GM23338 (cell line): Measurements from ENCODE around the gene OTULINL. TPM values are rescaled to one million over a fixed set of nuclear protein-coding genes. Genes with fewer than 3 reads are reported as not detected.

ENCODE experiments used
- ATAC-seq: fragments of 200-7000 bp; cut with Tn5 transposase; 3 replicates; pipeline ENCODE4 v1.9.1; 2020
- DNase-seq: peaks from one replicate; pipeline ENCODE4 v3.0.0-alpha.2; 2015; ENCODE audit warnings: low spot score
- H2AFZ ChIP-seq: fragments of 200-600 bp; sonication (generic); 2 replicates; pipeline ENCODE4 v1.8.0; 2016; ENCODE audit warnings: antibody characterized with exemption, mild to moderate bottlenecking, moderate library complexity
- H3F3A ChIP-seq: fragments of 200-600 bp; sonication (generic); replicated peaks from 2 replicates; pipeline ENCODE4 v1.8.0; 2017; ENCODE audit warnings: antibody characterized with exemption, mixed run types, low read depth
- H3K27ac ChIP-seq: fragments of 200-600 bp; sonication (generic); 2 replicates; pipeline ENCODE4 v1.6.1; 2016; ENCODE audit warnings: low read depth
- H3K27me3 ChIP-seq: fragments of 200-600 bp; sonication (generic); 2 replicates; pipeline ENCODE4 v1.8.0; 2016; ENCODE audit warnings: mild to moderate bottlenecking, mixed run types, moderate library complexity; ENCODE audit not compliant: insufficient read depth
- H3K36me3 ChIP-seq: fragments of 200-600 bp; sonication (generic); 2 replicates; pipeline ENCODE4 v1.8.0; 2016; ENCODE audit warnings: mild to moderate bottlenecking; ENCODE audit not compliant: insufficient read depth
- H3K4me1 ChIP-seq: fragments of 200-600 bp; sonication (generic); 2 replicates; pipeline ENCODE4 v1.8.0; 2016; ENCODE audit warnings: mild to moderate bottlenecking, moderate library complexity; ENCODE audit not compliant: insufficient read depth
- H3K4me2 ChIP-seq: fragments of 200-600 bp; sonication (generic); 2 replicates; pipeline ENCODE4 v1.7.1; 2017; ENCODE audit warnings: mixed run types
- H3K4me3 ChIP-seq: fragments of 200-600 bp; sonication (generic); 2 replicates; pipeline ENCODE4 v1.6.1; 2016; ENCODE audit warnings: mixed run types
- H3K79me2 ChIP-seq: fragments of 200-600 bp; sonication (generic); replicated peaks from 2 replicates; pipeline ENCODE4 v1.8.0; 2017; ENCODE audit warnings: mild to moderate bottlenecking; ENCODE audit not compliant: insufficient read depth
- H3K9me2 ChIP-seq: fragments of 200-600 bp; sonication (generic); 2 replicates; pipeline ENCODE4 v1.8.0; 2017; ENCODE audit not compliant: insufficient read depth
- H4K20me1 ChIP-seq: fragments of 200-600 bp; sonication (generic); replicated peaks from 2 replicates; pipeline ENCODE4 v1.8.0; 2017; ENCODE audit warnings: mild to moderate bottlenecking; ENCODE audit not compliant: insufficient read depth
- H3K27ac Mint-ChIP-seq: 2 replicates; pipeline ENCODE4 v1.8.0; 2020; ENCODE audit warnings: inconsistent platforms, mild to moderate bottlenecking, moderate library complexity, mixed read lengths
- H3K27me3 Mint-ChIP-seq: 3 replicates; pipeline ENCODE4 v1.8.0; 2022; ENCODE audit warnings: low read depth, mild to moderate bottlenecking, moderate library complexity, mixed read lengths, inconsistent platforms; ENCODE audit not compliant: insufficient read depth, poor library complexity
- H3K36me3 Mint-ChIP-seq: 3 replicates; pipeline ENCODE4 v1.8.0; 2021; ENCODE audit warnings: low read depth, mild to moderate bottlenecking, inconsistent platforms, moderate library complexity, mixed read lengths
- H3K4me1 Mint-ChIP-seq: 3 replicates; pipeline ENCODE4 v1.8.0; 2020; ENCODE audit warnings: mild to moderate bottlenecking, inconsistent platforms, mixed read lengths
- H3K4me3 Mint-ChIP-seq: 3 replicates; pipeline ENCODE4 v1.8.0; 2021; ENCODE audit warnings: moderate library complexity, mild to moderate bottlenecking, inconsistent platforms, mixed read lengths
- H3K9me3 Mint-ChIP-seq: 3 replicates; pipeline ENCODE4 v1.8.0; 2020; ENCODE audit warnings: moderate library complexity, mild to moderate bottlenecking, inconsistent platforms, mixed read lengths
- CREB1 ChIP-seq: fragments of 250-450 bp; sonication (Bioruptor Pico); IDR thresholded peaks from 2 replicates; pipeline ENCODE4 v1.5.0; 2020; ENCODE audit warnings: low read depth, mild to moderate bottlenecking, moderate library complexity
- EZH2 ChIP-seq: fragments of 200-600 bp; sonication (generic); IDR thresholded peaks from one replicate; pipeline ENCODE4 v1.8.0; 2017; ENCODE audit warnings: antibody characterized with exemption, mild to moderate bottlenecking, low read depth; ENCODE audit not compliant: unreplicated experiment
- EZH2phosphoT487 ChIP-seq: fragments of 200-600 bp; sonication (generic); IDR thresholded peaks from one replicate; pipeline ENCODE4 v1.8.1; 2018; ENCODE audit warnings: antibody characterized with exemption; ENCODE audit not compliant: unreplicated experiment
- JUNB ChIP-seq: IDR thresholded peaks from one replicate; pipeline ENCODE4 v1.6.1; 2016; ENCODE audit warnings: antibody characterized with exemption; ENCODE audit not compliant: unreplicated experiment
- POLR2AphosphoS5 ChIP-seq: IDR thresholded peaks from 2 replicates; pipeline ENCODE4 v1.6.1; 2016; ENCODE audit warnings: antibody characterized with exemption, low read depth
- STAT1 ChIP-seq: IDR thresholded peaks from one replicate; pipeline ENCODE4 v1.6.1; 2016; ENCODE audit warnings: antibody characterized with exemption; ENCODE audit not compliant: unreplicated experiment
- ZNF331 ChIP-seq: fragments of 250-450 bp; sonication (Bioruptor Pico); IDR thresholded peaks from 2 replicates; pipeline ENCODE4 v1.5.0; 2020; ENCODE audit warnings: low read depth, mild to moderate bottlenecking, moderate library complexity
- polyA plus RNA-seq: library from polyadenylated mRNA; unstranded; fragments of >200 nt; fragmentation: Nextera tagmentation; extraction: Ambion mirVana; gene quantifications from 2 replicates; pipeline ENCODE4 v1.2.1, GENCODE V29; 2016
- total RNA-seq: library from RNA; depleted of rRNA; stranded (reverse); fragments of >200 nt; shearing (Covaris generic); gene quantifications from 2 replicates; pipeline ENCODE4 v1.2.3, GENCODE V29; 2014
- TF ChIP-seq, protein P1 (sequence below): IDR thresholded peaks from one replicate; pipeline ENCODE4 v1.6.1; 2018; ENCODE audit warnings: antibody characterized with exemption; ENCODE audit not compliant: unreplicated experiment
- TF ChIP-seq, protein P2 (sequence below): IDR thresholded peaks from 2 replicates; pipeline ENCODE4 v1.6.1; 2016; ENCODE audit warnings: antibody characterized with exemption
- TF ChIP-seq, protein P3 (sequence below): fragments of 250-450 bp; sonication (Bioruptor Pico); IDR thresholded peaks from 2 replicates; pipeline ENCODE4 v1.5.0; 2020; ENCODE audit warnings: mild to moderate bottlenecking, moderate library complexity
- TF ChIP-seq, protein P4 (sequence below), 2 experiments: fragments of 200-600 bp in 1 of 2; sonication (generic) in 1 of 2; conservative IDR thresholded peaks; 2 replicates each; pipeline versions ENCODE4 v1.5.1 to v1.6.1; 2016 to 2017; ENCODE audit warnings: antibody characterized with exemption in 2 of 2, low read depth in 2 of 2, mild to moderate bottlenecking in 2 of 2, moderate library complexity in 1 of 2

OTULINL gene
- total and polyA plus RNA-seq, 2 experiments from 2014 or later = 6.3 to 7.6 TPM

DNA sequence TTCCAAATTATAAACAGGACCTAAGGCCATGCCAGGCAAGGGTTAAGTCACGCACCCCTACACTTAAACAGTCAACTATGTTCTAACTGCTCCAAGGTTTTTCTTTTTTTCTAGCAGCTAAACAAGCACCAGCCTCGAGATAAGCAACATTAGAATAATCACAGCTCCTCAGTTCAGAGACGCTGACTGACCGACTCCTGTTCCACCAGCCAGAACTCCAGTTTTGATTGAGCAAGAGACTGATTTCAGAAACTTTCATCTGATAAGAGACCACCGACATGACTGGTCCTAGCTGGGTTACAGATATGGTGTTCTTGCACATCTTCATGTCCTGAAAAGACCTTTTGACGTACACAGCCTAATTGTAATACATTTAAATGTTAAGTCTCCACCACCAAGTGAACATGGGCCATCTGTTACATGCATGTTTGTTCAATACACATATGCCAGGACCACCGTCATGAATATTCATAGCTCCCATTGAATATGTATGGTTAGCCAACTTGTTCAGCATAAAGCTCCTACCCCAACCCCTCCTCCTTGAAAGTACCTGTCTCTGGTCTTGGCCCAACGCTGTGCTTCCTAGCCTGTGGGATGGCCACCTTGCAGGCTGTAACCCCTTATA, 23.7 kb upstream of the OTULINL start (continued):
- TF ChIP-seq, protein P1, sequence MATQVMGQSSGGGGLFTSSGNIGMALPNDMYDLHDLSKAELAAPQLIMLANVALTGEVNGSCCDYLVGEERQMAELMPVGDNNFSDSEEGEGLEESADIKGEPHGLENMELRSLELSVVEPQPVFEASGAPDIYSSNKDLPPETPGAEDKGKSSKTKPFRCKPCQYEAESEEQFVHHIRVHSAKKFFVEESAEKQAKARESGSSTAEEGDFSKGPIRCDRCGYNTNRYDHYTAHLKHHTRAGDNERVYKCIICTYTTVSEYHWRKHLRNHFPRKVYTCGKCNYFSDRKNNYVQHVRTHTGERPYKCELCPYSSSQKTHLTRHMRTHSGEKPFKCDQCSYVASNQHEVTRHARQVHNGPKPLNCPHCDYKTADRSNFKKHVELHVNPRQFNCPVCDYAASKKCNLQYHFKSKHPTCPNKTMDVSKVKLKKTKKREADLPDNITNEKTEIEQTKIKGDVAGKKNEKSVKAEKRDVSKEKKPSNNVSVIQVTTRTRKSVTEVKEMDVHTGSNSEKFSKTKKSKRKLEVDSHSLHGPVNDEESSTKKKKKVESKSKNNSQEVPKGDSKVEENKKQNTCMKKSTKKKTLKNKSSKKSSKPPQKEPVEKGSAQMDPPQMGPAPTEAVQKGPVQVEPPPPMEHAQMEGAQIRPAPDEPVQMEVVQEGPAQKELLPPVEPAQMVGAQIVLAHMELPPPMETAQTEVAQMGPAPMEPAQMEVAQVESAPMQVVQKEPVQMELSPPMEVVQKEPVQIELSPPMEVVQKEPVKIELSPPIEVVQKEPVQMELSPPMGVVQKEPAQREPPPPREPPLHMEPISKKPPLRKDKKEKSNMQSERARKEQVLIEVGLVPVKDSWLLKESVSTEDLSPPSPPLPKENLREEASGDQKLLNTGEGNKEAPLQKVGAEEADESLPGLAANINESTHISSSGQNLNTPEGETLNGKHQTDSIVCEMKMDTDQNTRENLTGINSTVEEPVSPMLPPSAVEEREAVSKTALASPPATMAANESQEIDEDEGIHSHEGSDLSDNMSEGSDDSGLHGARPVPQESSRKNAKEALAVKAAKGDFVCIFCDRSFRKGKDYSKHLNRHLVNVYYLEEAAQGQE = no peak
- no peak for TF ChIP-seq STAT1
- no peak for TF ChIP-seq CREB1 (CRISPR knock-in tag)
- TF ChIP-seq POLR2AphosphoS5 = no peak
- TF ChIP-seq JUNB = no peak
- TF ChIP-seq EZH2phosphoT487 = no peak

DNA sequence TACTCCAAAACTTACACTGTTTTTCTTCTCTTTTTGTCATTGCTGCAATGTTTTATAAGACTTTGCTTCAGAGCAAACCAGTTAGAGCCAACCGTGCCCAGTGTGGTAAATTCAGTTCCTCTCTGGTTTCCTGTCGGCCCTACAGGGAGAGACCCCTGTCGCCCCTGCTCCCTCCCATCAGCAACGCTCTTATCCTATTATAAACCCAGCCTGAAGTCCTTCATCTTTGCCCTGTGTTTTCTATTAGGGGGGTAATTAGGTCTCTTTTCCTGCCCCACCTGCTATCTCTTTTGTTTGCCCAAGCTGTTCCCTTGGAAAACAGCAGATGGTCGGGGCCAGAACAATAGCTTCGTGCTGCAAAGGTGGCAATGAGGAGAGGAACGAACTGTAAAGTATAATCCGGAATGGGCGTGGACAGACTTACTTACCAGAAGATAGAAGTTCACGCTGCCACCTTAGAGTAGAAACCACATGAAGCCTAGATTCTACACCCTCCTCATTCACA, 21.4 kb upstream of the OTULINL start:
- no peak for DNase-seq
- TF ChIP-seq, protein P2, sequence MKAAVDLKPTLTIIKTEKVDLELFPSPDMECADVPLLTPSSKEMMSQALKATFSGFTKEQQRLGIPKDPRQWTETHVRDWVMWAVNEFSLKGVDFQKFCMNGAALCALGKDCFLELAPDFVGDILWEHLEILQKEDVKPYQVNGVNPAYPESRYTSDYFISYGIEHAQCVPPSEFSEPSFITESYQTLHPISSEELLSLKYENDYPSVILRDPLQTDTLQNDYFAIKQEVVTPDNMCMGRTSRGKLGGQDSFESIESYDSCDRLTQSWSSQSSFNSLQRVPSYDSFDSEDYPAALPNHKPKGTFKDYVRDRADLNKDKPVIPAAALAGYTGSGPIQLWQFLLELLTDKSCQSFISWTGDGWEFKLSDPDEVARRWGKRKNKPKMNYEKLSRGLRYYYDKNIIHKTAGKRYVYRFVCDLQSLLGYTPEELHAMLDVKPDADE = no peak
- TF ChIP-seq, protein P3, sequence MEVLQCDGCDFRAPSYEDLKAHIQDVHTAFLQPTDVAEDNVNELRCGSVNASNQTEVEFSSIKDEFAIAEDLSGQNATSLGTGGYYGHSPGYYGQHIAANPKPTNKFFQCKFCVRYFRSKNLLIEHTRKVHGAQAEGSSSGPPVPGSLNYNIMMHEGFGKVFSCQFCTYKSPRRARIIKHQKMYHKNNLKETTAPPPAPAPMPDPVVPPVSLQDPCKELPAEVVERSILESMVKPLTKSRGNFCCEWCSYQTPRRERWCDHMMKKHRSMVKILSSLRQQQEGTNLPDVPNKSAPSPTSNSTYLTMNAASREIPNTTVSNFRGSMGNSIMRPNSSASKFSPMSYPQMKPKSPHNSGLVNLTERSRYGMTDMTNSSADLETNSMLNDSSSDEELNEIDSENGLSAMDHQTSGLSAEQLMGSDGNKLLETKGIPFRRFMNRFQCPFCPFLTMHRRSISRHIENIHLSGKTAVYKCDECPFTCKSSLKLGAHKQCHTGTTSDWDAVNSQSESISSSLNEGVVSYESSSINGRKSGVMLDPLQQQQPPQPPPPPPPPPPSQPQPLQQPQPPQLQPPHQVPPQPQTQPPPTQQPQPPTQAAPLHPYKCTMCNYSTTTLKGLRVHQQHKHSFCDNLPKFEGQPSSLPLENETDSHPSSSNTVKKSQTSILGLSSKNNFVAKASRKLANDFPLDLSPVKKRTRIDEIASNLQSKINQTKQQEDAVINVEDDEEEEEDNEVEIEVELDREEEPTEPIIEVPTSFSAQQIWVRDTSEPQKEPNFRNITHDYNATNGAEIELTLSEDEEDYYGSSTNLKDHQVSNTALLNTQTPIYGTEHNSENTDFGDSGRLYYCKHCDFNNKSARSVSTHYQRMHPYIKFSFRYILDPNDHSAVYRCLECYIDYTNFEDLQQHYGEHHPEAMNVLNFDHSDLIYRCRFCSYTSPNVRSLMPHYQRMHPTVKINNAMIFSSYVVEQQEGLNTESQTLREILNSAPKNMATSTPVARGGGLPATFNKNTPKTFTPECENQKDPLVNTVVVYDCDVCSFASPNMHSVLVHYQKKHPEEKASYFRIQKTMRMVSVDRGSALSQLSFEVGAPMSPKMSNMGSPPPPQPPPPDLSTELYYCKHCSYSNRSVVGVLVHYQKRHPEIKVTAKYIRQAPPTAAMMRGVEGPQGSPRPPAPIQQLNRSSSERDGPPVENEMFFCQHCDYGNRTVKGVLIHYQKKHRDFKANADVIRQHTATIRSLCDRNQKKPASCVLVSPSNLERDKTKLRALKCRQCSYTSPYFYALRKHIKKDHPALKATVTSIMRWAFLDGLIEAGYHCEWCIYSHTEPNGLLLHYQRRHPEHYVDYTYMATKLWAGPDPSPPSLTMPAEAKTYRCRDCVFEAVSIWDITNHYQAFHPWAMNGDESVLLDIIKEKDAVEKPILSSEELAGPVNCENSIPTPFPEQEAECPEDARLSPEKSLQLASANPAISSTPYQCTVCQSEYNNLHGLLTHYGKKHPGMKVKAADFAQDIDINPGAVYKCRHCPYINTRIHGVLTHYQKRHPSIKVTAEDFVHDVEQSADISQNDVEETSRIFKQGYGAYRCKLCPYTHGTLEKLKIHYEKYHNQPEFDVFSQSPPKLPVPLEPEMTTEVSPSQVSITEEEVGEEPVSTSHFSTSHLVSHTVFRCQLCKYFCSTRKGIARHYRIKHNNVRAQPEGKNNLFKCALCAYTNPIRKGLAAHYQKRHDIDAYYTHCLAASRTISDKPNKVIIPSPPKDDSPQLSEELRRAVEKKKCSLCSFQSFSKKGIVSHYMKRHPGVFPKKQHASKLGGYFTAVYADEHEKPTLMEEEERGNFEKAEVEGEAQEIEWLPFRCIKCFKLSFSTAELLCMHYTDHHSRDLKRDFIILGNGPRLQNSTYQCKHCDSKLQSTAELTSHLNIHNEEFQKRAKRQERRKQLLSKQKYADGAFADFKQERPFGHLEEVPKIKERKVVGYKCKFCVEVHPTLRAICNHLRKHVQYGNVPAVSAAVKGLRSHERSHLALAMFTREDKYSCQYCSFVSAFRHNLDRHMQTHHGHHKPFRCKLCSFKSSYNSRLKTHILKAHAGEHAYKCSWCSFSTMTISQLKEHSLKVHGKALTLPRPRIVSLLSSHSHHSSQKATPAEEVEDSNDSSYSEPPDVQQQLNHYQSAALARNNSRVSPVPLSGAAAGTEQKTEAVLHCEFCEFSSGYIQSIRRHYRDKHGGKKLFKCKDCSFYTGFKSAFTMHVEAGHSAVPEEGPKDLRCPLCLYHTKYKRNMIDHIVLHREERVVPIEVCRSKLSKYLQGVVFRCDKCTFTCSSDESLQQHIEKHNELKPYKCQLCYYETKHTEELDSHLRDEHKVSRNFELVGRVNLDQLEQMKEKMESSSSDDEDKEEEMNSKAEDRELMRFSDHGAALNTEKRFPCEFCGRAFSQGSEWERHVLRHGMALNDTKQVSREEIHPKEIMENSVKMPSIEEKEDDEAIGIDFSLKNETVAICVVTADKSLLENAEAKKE (CRISPR knock-in tag) = no peak
- TF ChIP-seq ZNF331 (CRISPR knock-in tag) (no peak), STAT1 (no peak), EZH2 (no peak)
- TF ChIP-seq, protein P4, sequence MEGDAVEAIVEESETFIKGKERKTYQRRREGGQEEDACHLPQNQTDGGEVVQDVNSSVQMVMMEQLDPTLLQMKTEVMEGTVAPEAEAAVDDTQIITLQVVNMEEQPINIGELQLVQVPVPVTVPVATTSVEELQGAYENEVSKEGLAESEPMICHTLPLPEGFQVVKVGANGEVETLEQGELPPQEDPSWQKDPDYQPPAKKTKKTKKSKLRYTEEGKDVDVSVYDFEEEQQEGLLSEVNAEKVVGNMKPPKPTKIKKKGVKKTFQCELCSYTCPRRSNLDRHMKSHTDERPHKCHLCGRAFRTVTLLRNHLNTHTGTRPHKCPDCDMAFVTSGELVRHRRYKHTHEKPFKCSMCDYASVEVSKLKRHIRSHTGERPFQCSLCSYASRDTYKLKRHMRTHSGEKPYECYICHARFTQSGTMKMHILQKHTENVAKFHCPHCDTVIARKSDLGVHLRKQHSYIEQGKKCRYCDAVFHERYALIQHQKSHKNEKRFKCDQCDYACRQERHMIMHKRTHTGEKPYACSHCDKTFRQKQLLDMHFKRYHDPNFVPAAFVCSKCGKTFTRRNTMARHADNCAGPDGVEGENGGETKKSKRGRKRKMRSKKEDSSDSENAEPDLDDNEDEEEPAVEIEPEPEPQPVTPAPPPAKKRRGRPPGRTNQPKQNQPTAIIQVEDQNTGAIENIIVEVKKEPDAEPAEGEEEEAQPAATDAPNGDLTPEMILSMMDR (conservative IDR thresholded peaks at IDR 0.05; ENCODE audit: low read depth in 2 of 2) = no peak

More for the DNA sequence above, 21.4 kb upstream of the OTULINL start:
- Histone ChIP-seq H3K4me3 (no peak overlapping the region), H3K4me1 (no peaks in the 10 kb centered on the region), H3K9me2 (no peaks in the 10 kb centered on the region), H3K27ac (no peak overlapping the region), H4K20me1 (no peaks in the 10 kb centered on the region), H3K36me3 (no peaks in the 10 kb centered on the region), H3K4me2 (no peak overlapping the region), H3K27me3 (no peaks in the 10 kb centered on the region), H3F3A (no peaks in the 10 kb centered on the region), H2AFZ (no peak overlapping the region), H3K79me2 (no peaks in the 10 kb centered on the region)
- H3K9me3 Mint-ChIP-seq = no peaks in the 10 kb centered on the region
- ATAC-seq = no peak
- H3K4me3 Mint-ChIP-seq = no peak overlapping the region
- H3K27ac Mint-ChIP-seq = no peak overlapping the region
- no peaks in the 10 kb centered on the region for H3K27me3 Mint-ChIP-seq
- H3K36me3 Mint-ChIP-seq = no peaks in the 10 kb centered on the region
- peaks cover 4% of the 10 kb centered on the region; the same call in 1 of the 3 replicates for H3K4me1 Mint-ChIP-seq
